ENCODE data around the gene NFATC3. TPM values are rescaled to one million over a fixed set of nuclear protein-coding genes. Genes with fewer than 3 reads are reported as not detected.
A peak's percentile ranks its signal among the peaks of the same experiment; 100 is the strongest.

The NFATC3 gene
- total RNA-seq, 1 experiment from 2014 or later: 37.2 TPM

GRCh38 chr16:68235108-68235886 lies 150.1 kb downstream of the NFATC3 start:
- peak; percentile 52 to 61 for DNase-seq
- Histone ChIP-seq H4K20me1 (ENCODE audit: insufficient read depth) (peaks cover 23% of the 10 kb centered on the region), H3K9me3 (ENCODE audit: insufficient read depth, low read depth) (no peaks in the 10 kb centered on the region), H2AFZ (peak overlapping the region; percentile 87), H3K4me1 (replicated peaks; ENCODE audit: insufficient read depth) (peaks cover 27% of the 10 kb centered on the region), H3K4me2 (peak overlapping the region; percentile 97), H3K9me2 (ENCODE audit: insufficient read depth) (no peaks in the 10 kb centered on the region), H3F3A (ENCODE audit: insufficient read depth, low read depth) (peaks cover 29% of the 10 kb centered on the region), H3K79me2 (ENCODE audit: low read depth) (peaks cover 34% of the 10 kb centered on the region), H3K27ac (peak overlapping the region; percentile 54), H3K36me3 (ENCODE audit: low read depth) (no peaks in the 10 kb centered on the region; the same call in 1 of the 2 replicates), H3K27me3 (ENCODE audit: insufficient read depth, low read depth) (no peaks in the 10 kb centered on the region), H3K4me3 (peak overlapping the region; percentile 99)
- ChIA-PET POLR2A (ENCODE audit: unreplicated experiment) (interaction anchor here (0.5 to 1.3 kb wide), 7 partner anchors 8 to 743 kb away, joined by 3 to 17 read pairs (median 5); partner anchors contain the start of genes NFATC3 and SLC7A6), CTCF (interaction anchor here (0.5 to 0.6 kb wide), 2 partner anchors 27 to 415 kb away, joined by 6 to 8 read pairs; no protein-coding TSS in a partner anchor)
- intact Hi-C loops (cut with micrococcal nuclease; ENCODE audit: unreplicated experiment): loop anchor here (2.0 to 10.0 kb wide), 4 partner anchors 94 to 990 kb away; partner anchors contain the start of genes FHOD1, NFATC3 and SLC9A5
- no TSS peak for BruUV-seq (replicated peaks)
- TF ChIP-seq CTCF (conservative IDR thresholded peaks at IDR 0.05) (no peak), EZH2 (IDR thresholded peaks at IDR 0.05; ENCODE audit: low read depth) (no peak)

GRCh38 chr16:68235887-68236136 lies 150.6 kb downstream of the NFATC3 start, which contains the start of gene ESRP2:
Gene ESRP2 (minus strand): TSS chr16:68236127. CDS start chr16:68236045, 82 bp downstream.
- peaks cover 26% of the 10 kb centered on the region for H3F3A ChIP-seq (ENCODE audit: insufficient read depth, low read depth)
- H4K20me1 ChIP-seq (ENCODE audit: insufficient read depth): peaks cover 23% of the 10 kb centered on the region
- H3K36me3 ChIP-seq (ENCODE audit: low read depth): no peaks in the 10 kb centered on the region; the same call in 1 of the 2 replicates
- ChIA-PET CTCF (interaction anchor here (0.6 kb wide), 1 partner anchor 416 kb away, joined by 6 read pairs; no protein-coding TSS in a partner anchor), POLR2A (ENCODE audit: unreplicated experiment) (interaction anchor here (0.6 to 1.3 kb wide), 3 partner anchors 29 to 151 kb away, joined by 3 to 6 read pairs (median 5); partner anchors contain the start of genes NFATC3 and SLC7A6)
- no peak for TF ChIP-seq EZH2 (IDR thresholded peaks at IDR 0.05; ENCODE audit: low read depth)
- TF ChIP-seq CTCF (conservative IDR thresholded peaks at IDR 0.05): no peak
- DNase-seq: no peak
- peak within 1 kb of the TSS; percentile 97 for H3K4me2 ChIP-seq
- no peaks in the 10 kb centered on the region for H3K9me2 ChIP-seq (ENCODE audit: insufficient read depth)
- H3K27ac ChIP-seq: peak within 1 kb of the TSS; percentile 59
- H3K27me3 ChIP-seq (ENCODE audit: insufficient read depth, low read depth): no peaks in the 10 kb centered on the region
- peaks cover 27% of the 10 kb centered on the region for H3K4me1 ChIP-seq (replicated peaks; ENCODE audit: insufficient read depth)
- no TSS peak for BruUV-seq (replicated peaks)
- peak within 1 kb of the TSS; percentile 87 for H2AFZ ChIP-seq
- H3K79me2 ChIP-seq (ENCODE audit: low read depth): peaks cover 34% of the 10 kb centered on the region
- intact Hi-C loops (cut with micrococcal nuclease; ENCODE audit: unreplicated experiment): loop anchor here (2.0 to 10.0 kb wide), 4 partner anchors 93 to 991 kb away; partner anchors contain the start of genes FHOD1, NFATC3 and SLC9A5
- peak within 1 kb of the TSS; percentile 99 for H3K4me3 ChIP-seq
- H3K9me3 ChIP-seq (ENCODE audit: insufficient read depth, low read depth): no peaks in the 10 kb centered on the region

GRCh38 chr16:68236137-68236825 lies 151.1 kb downstream of the NFATC3 start:
- Histone ChIP-seq H3F3A (ENCODE audit: insufficient read depth, low read depth) (peaks cover 26% of the 10 kb centered on the region), H3K27ac (peak overlapping the region; percentile 59), H3K4me2 (peak overlapping the region; percentile 97), H3K4me1 (replicated peaks; ENCODE audit: insufficient read depth) (peaks cover 27% of the 10 kb centered on the region), H3K4me3 (peak overlapping the region; percentile 99), H3K36me3 (ENCODE audit: low read depth) (no peaks in the 10 kb centered on the region; the same call in 1 of the 2 replicates), H3K9me3 (ENCODE audit: insufficient read depth, low read depth) (no peaks in the 10 kb centered on the region), H3K9me2 (ENCODE audit: insufficient read depth) (no peaks in the 10 kb centered on the region), H4K20me1 (ENCODE audit: insufficient read depth) (peaks cover 23% of the 10 kb centered on the region), H2AFZ (peak overlapping the region; percentile 87), H3K27me3 (ENCODE audit: insufficient read depth, low read depth) (no peaks in the 10 kb centered on the region), H3K79me2 (ENCODE audit: low read depth) (peaks cover 34% of the 10 kb centered on the region)
- BruUV-seq (replicated peaks): TSS peak; percentile 49
- peak; percentile 78 to 94 for DNase-seq
- CTCF ChIA-PET: interaction anchor here (0.6 kb wide), 1 partner anchor 416 kb away, joined by 6 read pairs; no protein-coding TSS in a partner anchor
- POLR2A ChIA-PET (ENCODE audit: unreplicated experiment): interaction anchor here (0.6 to 1.3 kb wide), 4 partner anchors 28 to 152 kb away, joined by 3 to 6 read pairs (median 4); partner anchors contain the start of genes NFATC3 and SLC7A6
- TF ChIP-seq EZH2 (IDR thresholded peaks at IDR 0.05; ENCODE audit: low read depth) (no peak), CTCF (conservative IDR thresholded peaks at IDR 0.05) (no peak)
- intact Hi-C loops (cut with micrococcal nuclease; ENCODE audit: unreplicated experiment): loop anchor here (10.0 kb wide), 2 partner anchors 561 to 991 kb away; partner anchors contain the start of genes FHOD1 and SLC9A5

Data from PC-9 (cell line).